BJ (cell line): ENCODE data around the gene SYNDIG1L. TPM values are rescaled to one million over a fixed set of nuclear protein-coding genes. Genes with fewer than 3 reads are reported as not detected.

ENCODE experiments used
- CTCF ChIA-PET: fragments of 350-600 bp; formaldehyde crosslinking; extraction: SDS; loops from one replicate; lab custom pipeline; 2021; ENCODE audit warnings: antibody characterized with exemption, inconsistent platforms; lab: Yijun Ruan, JAX
- POLR2A ChIA-PET: fragments of 300-600 bp; sonication (Branson Sonifier 250); formaldehyde crosslinking; extraction: SDS; loops from one replicate; lab custom pipeline; 2021; ENCODE audit warnings: antibody characterized with exemption; lab: Charles Lee
- DNase-seq: peaks from one replicate; pipeline ENCODE4 v3.0.0-alpha.2; 2011; ENCODE audit warnings: low read depth
- H3K27me3 ChIP-seq: 2 replicates; pipeline ENCODE4 v1.6.0; 2011; ENCODE audit warnings: low read length; ENCODE audit not compliant: control insufficient read depth, insufficient read depth
- H3K36me3 ChIP-seq: 2 replicates; pipeline ENCODE4 v1.5.1; 2011; ENCODE audit warnings: low read length; ENCODE audit not compliant: control insufficient read depth, insufficient read depth
- H3K4me3 ChIP-seq: 2 replicates; pipeline ENCODE4 v1.5.1; 2011; ENCODE audit warnings: low read depth, mild to moderate bottlenecking, control low read depth, low read length
- CTCF ChIP-seq: IDR thresholded peaks from 2 replicates; pipeline ENCODE4 v1.5.1; 2011; ENCODE audit warnings: low read depth, mild to moderate bottlenecking, control low read depth, inconsistent platforms, low read length, moderate library complexity; ENCODE audit not compliant: insufficient read depth
- polyA minus RNA-seq: library from RNA; depleted of rRNA, polyadenylated mRNA; stranded (reverse); fragments of >200 nt; gene quantifications from 2 replicates; pipeline ENCODE4 v1.2.3, GENCODE V29; 2011; rRNA and poly(A)+ RNA removed
- polyA plus RNA-seq: library from polyadenylated mRNA; depleted of rRNA; stranded (reverse); fragments of >200 nt; gene quantifications from 2 replicates; pipeline ENCODE4 v1.2.3, GENCODE V29; 2011; rRNA removed

The SYNDIG1L gene
- polyA plus RNA-seq (not detected in 2 replicates), polyA minus RNA-seq (not detected in 2 replicates)

GRCh38 chr14:74426202-74426582, at the start of gene SYNDIG1L:
Gene SYNDIG1L (minus strand): TSS chr14:74426210. CDS start chr14:74409744, 16,466 bp downstream.
- POLR2A ChIA-PET, result no interaction called here
- DNase-seq, result no peak
- Histone ChIP-seq H3K4me3 (no peak within 1 kb of the TSS), H3K27me3 (peaks cover 17% of the 10 kb centered on the region), H3K36me3 (no peaks in the 10 kb centered on the region)
- TF ChIP-seq CTCF, result no peak
- CTCF ChIA-PET, result interaction anchor here (1.4 kb wide), 1 partner anchor 9 kb away, joined by 3 read pairs; no protein-coding TSS in a partner anchor

GRCh38 chr14:74475678-74476077, 49.7 kb upstream of the SYNDIG1L start:
- no peak for DNase-seq
- Histone ChIP-seq H3K4me3 (no peak overlapping the region), H3K36me3 (no peaks in the 10 kb centered on the region), H3K27me3 (no peaks in the 10 kb centered on the region)
- CTCF ChIA-PET, result interaction anchor here (6.5 kb wide), 1 partner anchor 14 kb away, joined by 55 read pairs; no protein-coding TSS in a partner anchor
- POLR2A ChIA-PET, result no interaction called here
- no peak for TF ChIP-seq CTCF

GRCh38 chr14:74474376-74474775, 48.4 kb upstream of the SYNDIG1L start:
- CTCF ChIA-PET, result interaction anchor here (1.1 to 6.5 kb wide), 3 partner anchors 13 to 15 kb away, joined by 3 to 55 read pairs (median 7); no protein-coding TSS in a partner anchor
- Histone ChIP-seq H3K27me3 (no peaks in the 10 kb centered on the region), H3K36me3 (no peaks in the 10 kb centered on the region), H3K4me3 (no peak overlapping the region)
- DNase-seq, result no peak
- POLR2A ChIA-PET, result no interaction called here
- no peak for TF ChIP-seq CTCF

- DNase-seq, result no peak
- Histone ChIP-seq H3K4me3 (no peak overlapping the region), H3K36me3 (no peaks in the 10 kb centered on the region), H3K27me3 (no peaks in the 10 kb centered on the region)
- POLR2A ChIA-PET, result no interaction called here
- CTCF ChIA-PET, result interaction anchor here (2.3 kb wide), 1 partner anchor 13 kb away, joined by 7 read pairs; no protein-coding TSS in a partner anchor
- no peak for TF ChIP-seq CTCF
These were observed 46.6 kb upstream of the SYNDIG1L start for GRCh38 chr14:74472601-74473000.

GRCh38 chr14:74469548-74470518, 43.8 kb upstream of the SYNDIG1L start:
- Histone ChIP-seq H3K4me3 (no peak overlapping the region), H3K36me3 (no peaks in the 10 kb centered on the region), H3K27me3 (peaks cover 3% of the 10 kb centered on the region)
- TF ChIP-seq CTCF, result no peak
- DNase-seq, result no peak
- ChIA-PET POLR2A (no interaction called here), CTCF (interaction anchor here (1.0 kb wide), 1 partner anchor 11 kb away, joined by 4 read pairs; no protein-coding TSS in a partner anchor)
